MM.1S (cell line): ENCODE measurements around the gene CTNNA3.

Source experiments
- DNase-seq: peaks from one replicate; pipeline ENCODE4 v3.0.0-alpha.2; 2015
- H2AFZ ChIP-seq: fragments of 300-600 bp; sonication (generic); 2 replicates; pipeline ENCODE4 v1.6.0; 2016; ENCODE audit warnings: antibody characterized with exemption, low read length
- H3F3A ChIP-seq: fragments of 300-600 bp; sonication (generic); 2 replicates; pipeline ENCODE4 v1.6.1; 2016; ENCODE audit warnings: mild to moderate bottlenecking, antibody characterized with exemption, low read length, moderate library complexity, mixed read lengths; ENCODE audit not compliant: insufficient read depth
- H3K27ac ChIP-seq: fragments of 300-600 bp; sonication (generic); 2 replicates; pipeline ENCODE4 v1.5.1; 2016; ENCODE audit warnings: mild to moderate bottlenecking, low read length
- H3K27me3 ChIP-seq: fragments of 300-600 bp; sonication (generic); replicated peaks from 2 replicates; pipeline ENCODE4 v1.6.0; 2016; ENCODE audit warnings: low read length; ENCODE audit not compliant: insufficient read depth
- H3K36me3 ChIP-seq: fragments of 300-600 bp; sonication (generic); replicated peaks from 2 replicates; pipeline ENCODE4 v1.6.1; 2016; ENCODE audit warnings: mild to moderate bottlenecking, low read length, mixed read lengths; ENCODE audit not compliant: insufficient read depth
- H3K4me1 ChIP-seq: fragments of 300-600 bp; sonication (generic); 2 replicates; pipeline ENCODE4 v1.6.1; 2016; ENCODE audit warnings: low read length, mixed read lengths
- H3K4me2 ChIP-seq: fragments of 300-600 bp; sonication (generic); 2 replicates; pipeline ENCODE4 v1.6.0; 2016; ENCODE audit warnings: low read depth, low read length
- H3K4me3 ChIP-seq: fragments of 300-600 bp; sonication (generic); 2 replicates; pipeline ENCODE4 v1.5.1; 2016; ENCODE audit warnings: low read length, mixed read lengths
- H3K79me2 ChIP-seq: fragments of 300-600 bp; sonication (generic); 2 replicates; pipeline ENCODE4 v1.6.1; 2016; ENCODE audit warnings: mixed run types, low read length, mixed read lengths
- H3K9ac ChIP-seq: fragments of 300-600 bp; sonication (generic); 2 replicates; pipeline ENCODE4 v1.6.1; 2016; ENCODE audit warnings: low read length, mixed read lengths
- H3K9me2 ChIP-seq: fragments of 300-600 bp; sonication (generic); replicated peaks from 2 replicates; pipeline ENCODE4 v1.6.1; 2016; ENCODE audit warnings: mild to moderate bottlenecking, low read length, mixed read lengths; ENCODE audit not compliant: insufficient read depth
- H3K9me3 ChIP-seq: fragments of 300-600 bp; sonication (generic); replicated peaks from 2 replicates; pipeline ENCODE4 v1.6.1; 2016; ENCODE audit warnings: mild to moderate bottlenecking, low read length, mixed read lengths; ENCODE audit not compliant: insufficient read depth
- H4K20me1 ChIP-seq: fragments of 300-600 bp; sonication (generic); 2 replicates; pipeline ENCODE4 v1.6.1; 2016; ENCODE audit warnings: mild to moderate bottlenecking, low read length, moderate library complexity, mixed read lengths; ENCODE audit not compliant: insufficient read depth
- CTCF ChIP-seq: fragments of 300-600 bp; sonication (generic); IDR thresholded peaks from 2 replicates; pipeline ENCODE4 v1.5.1; 2016; ENCODE audit warnings: antibody characterized with exemption, low read length, mixed read lengths
- EZH2 ChIP-seq: fragments of 300-600 bp; sonication (generic); optimal IDR thresholded peaks from 2 replicates; pipeline ENCODE3; 2017; ENCODE audit warnings: low read depth, mild to moderate bottlenecking, antibody characterized with exemption, low read length, mixed read lengths
- EZH2phosphoT487 ChIP-seq: fragments of 300-600 bp; sonication (generic); IDR thresholded peaks from 2 replicates; pipeline ENCODE4 v1.6.1; 2018; ENCODE audit warnings: antibody characterized with exemption, low read length

CTNNA3 gene

GRCh38 chr10:66773472-66773817 lies 922.5 kb downstream of the CTNNA3 start:
- no peaks in the 10 kb centered on the region for H3K9me3 ChIP-seq
- H3K4me2 ChIP-seq: no peak overlapping the region
- no peak overlapping the region for H3K4me3 ChIP-seq
- no peaks in the 10 kb centered on the region for H3K27me3 ChIP-seq
- H3K9ac ChIP-seq: no peak overlapping the region
- TF ChIP-seq EZH2phosphoT487 (no peak), EZH2 (no peak), CTCF (no peak)
- no peaks in the 10 kb centered on the region for H3K4me1 ChIP-seq
- no peaks in the 10 kb centered on the region for H3K36me3 ChIP-seq
- no peak for DNase-seq
- no peaks in the 10 kb centered on the region for H4K20me1 ChIP-seq
- no peaks in the 10 kb centered on the region for H3K9me2 ChIP-seq
- no peak overlapping the region for H2AFZ ChIP-seq
- no peaks in the 10 kb centered on the region for H3K79me2 ChIP-seq
- no peak overlapping the region for H3K27ac ChIP-seq
- no peaks in the 10 kb centered on the region for H3F3A ChIP-seq

GRCh38 chr10:66772548-66773471 lies 923.2 kb downstream of the CTNNA3 start:
- Histone ChIP-seq H3K36me3 (no peaks in the 10 kb centered on the region), H3K79me2 (no peaks in the 10 kb centered on the region), H3K9me2 (no peaks in the 10 kb centered on the region), H2AFZ (no peak overlapping the region), H3K27ac (no peak overlapping the region), H3K4me1 (no peaks in the 10 kb centered on the region), H3K4me3 (no peak overlapping the region), H3K9ac (no peak overlapping the region), H4K20me1 (no peaks in the 10 kb centered on the region), H3K9me3 (no peaks in the 10 kb centered on the region), H3K4me2 (no peak overlapping the region), H3K27me3 (no peaks in the 10 kb centered on the region), H3F3A (no peaks in the 10 kb centered on the region)
- no peak for TF ChIP-seq EZH2phosphoT487
- no peak for TF ChIP-seq EZH2
- TF ChIP-seq CTCF: no peak
- no peak for DNase-seq

- Histone ChIP-seq H3K4me3 (no peak overlapping the region), H3K4me1 (no peaks in the 10 kb centered on the region), H3K9ac (no peak overlapping the region), H3K4me2 (no peak overlapping the region), H3K9me3 (no peaks in the 10 kb centered on the region), H3K79me2 (no peaks in the 10 kb centered on the region), H3K36me3 (no peaks in the 10 kb centered on the region), H3K27me3 (no peaks in the 10 kb centered on the region), H3K9me2 (no peaks in the 10 kb centered on the region), H4K20me1 (no peaks in the 10 kb centered on the region), H2AFZ (no peak overlapping the region), H3K27ac (no peak overlapping the region), H3F3A (no peaks in the 10 kb centered on the region)
- DNase-seq: no peak
- TF ChIP-seq CTCF (no peak), EZH2 (no peak), EZH2phosphoT487 (no peak)
Measured at GRCh38 chr10:66767707-66768106, 928.3 kb downstream of the CTNNA3 start.
